ENCODE data around the gene RYK.

The RYK gene

GRCh38 chr3:134216191-134216764 lies 34.4 kb downstream of the RYK start:
- no peak for DNase-seq (ENCODE audit: low spot score)

- DNase-seq (ENCODE audit: low spot score): no peak
These were observed 36.4 kb downstream of the RYK start for GRCh38 chr3:134214239-134214638.

- peak; percentile 89 for DNase-seq (ENCODE audit: low spot score)
These were observed 37.5 kb downstream of the RYK start for GRCh38 chr3:134212967-134213665.

GRCh38 chr3:134211797-134212196 lies 38.9 kb downstream of the RYK start:
- peak; percentile 77 for DNase-seq (ENCODE audit: low spot score)

- no peak for DNase-seq (ENCODE audit: low spot score)
These were observed 45.2 kb downstream of the RYK start for GRCh38 chr3:134205451-134205850.

GRCh38 chr3:134201201-134202130 lies 49.2 kb downstream of the RYK start:
- DNase-seq (ENCODE audit: low spot score): no peak

- peak; percentile 15 for DNase-seq (ENCODE audit: low spot score)
These were observed 50.8 kb downstream of the RYK start for GRCh38 chr3:134199880-134200279.

- DNase-seq (ENCODE audit: low spot score): no peak
These were observed 51.4 kb downstream of the RYK start for GRCh38 chr3:134199240-134199639.

- DNase-seq (ENCODE audit: low spot score): no peak
These were observed 52.2 kb downstream of the RYK start for GRCh38 chr3:134198414-134198813.

GRCh38 chr3:134197681-134198261 lies 52.9 kb downstream of the RYK start:
- peak; percentile 79 for DNase-seq (ENCODE audit: low spot score)

- DNase-seq (ENCODE audit: low spot score): no peak
These were observed 56.4 kb downstream of the RYK start for GRCh38 chr3:134194247-134194646.

- no peak for DNase-seq (ENCODE audit: low spot score)
These were observed 60.4 kb downstream of the RYK start for GRCh38 chr3:134190250-134190649.

GRCh38 chr3:134189849-134190248 lies 60.8 kb downstream of the RYK start:
- DNase-seq (ENCODE audit: low spot score): no peak

- DNase-seq (ENCODE audit: low spot score): no peak
These were observed 64.3 kb downstream of the RYK start for GRCh38 chr3:134186391-134186790.

- DNase-seq (ENCODE audit: low spot score): no peak
These were observed 69.9 kb downstream of the RYK start for GRCh38 chr3:134180761-134181160.

GRCh38 chr3:134179508-134179907 lies 71.2 kb downstream of the RYK start:
- no peak for DNase-seq (ENCODE audit: low spot score)

- DNase-seq (ENCODE audit: low spot score): no peak
These were observed 87.6 kb downstream of the RYK start for GRCh38 chr3:134163096-134163495.

- no peak for DNase-seq (ENCODE audit: low spot score)
These were observed 88.6 kb downstream of the RYK start for GRCh38 chr3:134161898-134162615.

- no peak for DNase-seq (ENCODE audit: low spot score)
These were observed 95.2 kb downstream of the RYK start for GRCh38 chr3:134155446-134155845.

GRCh38 chr3:134153761-134154160 lies 96.9 kb downstream of the RYK start:
- DNase-seq (ENCODE audit: low spot score): no peak

GRCh38 chr3:134150476-134150875 lies 100.2 kb downstream of the RYK start:
- no peak for DNase-seq (ENCODE audit: low spot score)

- no peak for DNase-seq (ENCODE audit: low spot score)
These were observed 101.4 kb downstream of the RYK start for GRCh38 chr3:134149286-134149685.

Measured in NAMALWA (cell line).